Measurements from ENCODE around the gene MYMK. TPM values are rescaled to one million over a fixed set of nuclear protein-coding genes. Genes with fewer than 3 reads are reported as not detected.
A peak's percentile ranks its signal among the peaks of the same experiment; 100 is the strongest.

MYMK gene
- total RNA-seq, 3 donors from 2014 or later (not counting 1 experiment from before 2014, with no cell fraction given), result not detected

- no peak within 1 kb of the TSS for H3K4me3 Mint-ChIP-seq
- intact Hi-C loops (cut with micrococcal nuclease), result no loop called here
- TF ChIP-seq, protein P1, sequence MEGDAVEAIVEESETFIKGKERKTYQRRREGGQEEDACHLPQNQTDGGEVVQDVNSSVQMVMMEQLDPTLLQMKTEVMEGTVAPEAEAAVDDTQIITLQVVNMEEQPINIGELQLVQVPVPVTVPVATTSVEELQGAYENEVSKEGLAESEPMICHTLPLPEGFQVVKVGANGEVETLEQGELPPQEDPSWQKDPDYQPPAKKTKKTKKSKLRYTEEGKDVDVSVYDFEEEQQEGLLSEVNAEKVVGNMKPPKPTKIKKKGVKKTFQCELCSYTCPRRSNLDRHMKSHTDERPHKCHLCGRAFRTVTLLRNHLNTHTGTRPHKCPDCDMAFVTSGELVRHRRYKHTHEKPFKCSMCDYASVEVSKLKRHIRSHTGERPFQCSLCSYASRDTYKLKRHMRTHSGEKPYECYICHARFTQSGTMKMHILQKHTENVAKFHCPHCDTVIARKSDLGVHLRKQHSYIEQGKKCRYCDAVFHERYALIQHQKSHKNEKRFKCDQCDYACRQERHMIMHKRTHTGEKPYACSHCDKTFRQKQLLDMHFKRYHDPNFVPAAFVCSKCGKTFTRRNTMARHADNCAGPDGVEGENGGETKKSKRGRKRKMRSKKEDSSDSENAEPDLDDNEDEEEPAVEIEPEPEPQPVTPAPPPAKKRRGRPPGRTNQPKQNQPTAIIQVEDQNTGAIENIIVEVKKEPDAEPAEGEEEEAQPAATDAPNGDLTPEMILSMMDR (IDR thresholded peaks at IDR 0.05), result no peak
- H3K9me3 Mint-ChIP-seq, result no peaks in the 10 kb centered on the region
- Histone ChIP-seq H3K4me3 (ENCODE audit: low read length) (no peak within 1 kb of the TSS), H3K36me3 (ENCODE audit: control insufficient read depth, insufficient read depth, low read length) (no peaks in the 10 kb centered on the region), H3K4me1 (ENCODE audit: control insufficient read depth, insufficient read depth, low read length) (peaks cover 24% of the 10 kb centered on the region), H3K27ac (ENCODE audit: low read length) (no peak within 1 kb of the TSS), H3K9me3 (ENCODE audit: control insufficient read depth, insufficient read depth, low read length) (no peaks in the 10 kb centered on the region), H3K27me3 (ENCODE audit: control insufficient read depth, insufficient read depth, low read length) (peaks cover 20% of the 10 kb centered on the region)
- 5% methylated on average over 70 of the region's 70 CpGs for WGBS (ENCODE audit: insufficient coverage)
- peak in 2 of 3 donors; percentile 38 for ATAC-seq
- peaks cover 19 to 21% of the 10 kb centered on the region in 2 donors for H3K27me3 Mint-ChIP-seq (ENCODE audit: low read depth in 2 of 2)
- DNase-seq, result peak in 1 of 2 donors; percentile 78
- no peaks in the 10 kb centered on the region for H3K36me3 Mint-ChIP-seq
- H3K27ac Mint-ChIP-seq, result no peak within 1 kb of the TSS
- peaks cover 0 to 4% of the 10 kb centered on the region in 2 donors for H3K4me1 Mint-ChIP-seq
Measured at GRCh38 chr9:133534346-133535291, 9.9 kb upstream of the MYMK start, which contains the start of gene ADAMTSL2. ADAMTSL2 (plus strand) TSS chr9:133534704; CDS start chr9:133536713, 2,009 bp downstream.

GRCh38 chr9:133533857-133534256 lies 9.1 kb upstream of the MYMK start:
- Histone ChIP-seq H3K27me3 (ENCODE audit: control insufficient read depth, insufficient read depth, low read length) (peaks cover 16% of the 10 kb centered on the region), H3K9me3 (ENCODE audit: control insufficient read depth, insufficient read depth, low read length) (no peaks in the 10 kb centered on the region), H3K4me3 (ENCODE audit: low read length) (no peak overlapping the region), H3K27ac (ENCODE audit: low read length) (no peak overlapping the region), H3K36me3 (ENCODE audit: control insufficient read depth, insufficient read depth, low read length) (no peaks in the 10 kb centered on the region), H3K4me1 (ENCODE audit: control insufficient read depth, insufficient read depth, low read length) (peaks cover 18% of the 10 kb centered on the region)
- WGBS (ENCODE audit: insufficient coverage), result 50% methylated on average over 9 of the region's 9 CpGs
- intact Hi-C loops (cut with micrococcal nuclease), result no loop called here
- Mint-ChIP-seq H3K4me3 (no peak overlapping the region), H3K27me3 (ENCODE audit: low read depth in 2 of 2) (peaks cover 14 to 15% of the 10 kb centered on the region in 2 donors), H3K4me1 (peaks cover 0 to 4% of the 10 kb centered on the region in 2 donors), H3K27ac (no peak overlapping the region), H3K9me3 (no peaks in the 10 kb centered on the region), H3K36me3 (no peaks in the 10 kb centered on the region)
- DNase-seq (peak in 1 of 2 donors; percentile 21), ATAC-seq (no peak)
- TF ChIP-seq, protein P1 (IDR thresholded peaks at IDR 0.05), result no peak

GRCh38 chr9:133532937-133533668 lies 8.3 kb upstream of the MYMK start:
- peak; percentile 39 to 81 for DNase-seq
- no peak overlapping the region for H3K27ac Mint-ChIP-seq
- Histone ChIP-seq H3K27me3 (ENCODE audit: control insufficient read depth, insufficient read depth, low read length) (peaks cover 14% of the 10 kb centered on the region), H3K36me3 (ENCODE audit: control insufficient read depth, insufficient read depth, low read length) (no peaks in the 10 kb centered on the region), H3K27ac (ENCODE audit: low read length) (no peak overlapping the region), H3K9me3 (ENCODE audit: control insufficient read depth, insufficient read depth, low read length) (no peaks in the 10 kb centered on the region), H3K4me3 (ENCODE audit: low read length) (no peak overlapping the region), H3K4me1 (ENCODE audit: control insufficient read depth, insufficient read depth, low read length) (peaks cover 17% of the 10 kb centered on the region)
- WGBS (ENCODE audit: insufficient coverage), result 45% methylated on average over 20 of the region's 20 CpGs
- peaks cover 12 to 14% of the 10 kb centered on the region in 2 donors for H3K27me3 Mint-ChIP-seq (ENCODE audit: low read depth in 2 of 2)
- H3K4me3 Mint-ChIP-seq, result no peak overlapping the region
- no peaks in the 10 kb centered on the region for H3K36me3 Mint-ChIP-seq
- intact Hi-C loops (cut with micrococcal nuclease), result no loop called here
- H3K4me1 Mint-ChIP-seq, result peaks cover 0 to 4% of the 10 kb centered on the region in 2 donors
- H3K9me3 Mint-ChIP-seq, result no peaks in the 10 kb centered on the region
- peak; percentile 51 to 77 (median 55) for ATAC-seq
- TF ChIP-seq, protein P1 (IDR thresholded peaks at IDR 0.05), result no peak
